G401 (cell line): Measurements from ENCODE around the gene ZNF441. TPM values are rescaled to one million over a fixed set of nuclear protein-coding genes. Genes with fewer than 3 reads are reported as not detected.
A peak's percentile ranks its signal among the peaks of the same experiment; 100 is the strongest.
"Not testable (repeated sequence)": the region's sequence is repeated elsewhere in the genome, so short reads cannot be mapped to it uniquely, and the experiment has no call there.

Experiments used
- DNase-seq: peaks from one replicate; pipeline ENCODE4 v3.0.0-alpha.2; 2015; ENCODE audit warnings: low spot score
- in situ Hi-C: cut with HindIII; loops from 2 replicates; pipeline ENCODE4 v1.10.0; 2016; ENCODE audit warnings: low sequenced_read_pairs, mixed read lengths
- total RNA-seq: library from RNA; depleted of rRNA; stranded (reverse); fragments of >200 nt; shearing (Covaris generic); gene quantifications from 2 replicates; pipeline ENCODE4 v1.2.3, GENCODE V29; 2014

ZNF441 gene
- total RNA-seq, 1 experiment from 2014 or later, result 0.14 TPM

DNA sequence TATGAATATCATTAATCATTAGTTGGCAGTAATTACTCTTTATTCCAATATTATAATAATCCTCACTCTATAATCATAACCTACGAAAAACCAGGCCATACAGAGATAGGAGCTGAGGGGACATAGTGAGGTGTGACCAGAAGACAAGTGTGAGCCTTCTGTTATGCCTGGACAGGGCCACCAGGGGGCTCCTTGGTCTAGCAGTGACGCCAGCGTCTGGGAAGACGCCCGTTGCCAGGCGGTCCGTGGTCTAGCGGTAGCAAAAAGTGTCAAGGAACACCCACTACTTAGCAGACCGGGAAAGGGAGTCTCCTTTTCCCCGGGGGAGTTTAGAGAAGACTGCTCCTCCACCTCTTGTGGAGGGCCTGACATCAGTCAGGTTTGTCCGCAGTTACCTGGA, 4.7 kb downstream of the ZNF441 start:
- DNase-seq, in situ Hi-C loops: not testable (repeated sequence)

- in situ Hi-C loops, result not testable (repeated sequence)
Measured at GRCh38 chr19:11776669-11777068, 9.9 kb downstream of the ZNF441 start.

GRCh38 chr19:11780431-11781020, 13.7 kb downstream of the ZNF441 start:
- DNase-seq, result no peak
- in situ Hi-C loops, result no loop called here

More at GRCh38 chr19:11776669-11777068, 9.9 kb downstream of the ZNF441 start:
- not testable (repeated sequence) for DNase-seq

DNA sequence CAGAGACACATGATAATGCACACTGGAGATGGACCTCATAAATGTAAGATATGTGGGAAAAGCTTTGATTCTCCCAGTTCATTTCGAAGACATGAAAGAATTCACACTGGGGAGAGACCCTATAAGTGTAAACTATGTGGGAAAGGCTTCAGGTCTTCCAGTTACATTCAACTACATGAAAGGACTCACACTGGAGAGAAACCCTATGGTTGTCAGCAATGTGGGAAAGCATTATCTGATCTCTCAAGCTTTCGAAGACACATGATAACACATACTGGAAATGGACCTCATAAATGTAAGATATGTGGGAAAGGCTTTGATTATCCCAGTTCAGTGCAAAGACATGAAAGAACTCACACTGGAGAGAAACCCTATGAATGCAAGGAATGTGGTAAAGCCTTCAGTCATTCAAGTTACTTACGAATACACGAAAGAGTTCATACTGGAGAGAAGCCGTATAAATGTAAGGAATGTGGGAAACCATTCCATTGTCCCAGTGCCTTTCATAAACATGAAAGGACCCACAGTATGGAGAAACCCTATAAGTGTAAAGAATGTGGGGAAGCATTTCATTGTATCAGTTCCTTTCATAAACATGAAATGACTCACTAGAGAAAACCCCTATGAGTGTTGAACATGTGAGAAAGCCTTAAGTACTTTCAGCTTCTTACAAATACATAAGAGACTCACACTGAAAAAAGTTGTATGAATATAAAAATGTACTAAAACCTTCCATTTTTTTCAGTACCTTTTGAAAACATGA, 14.7 kb downstream of the ZNF441 start:
- in situ Hi-C loops, result no loop called here
- DNase-seq, result no peak

- in situ Hi-C loops, result no loop called here
Measured at GRCh38 chr19:11783767-11784166, 17.0 kb downstream of the ZNF441 start.

GRCh38 chr19:11784356-11784755, 17.6 kb downstream of the ZNF441 start:
- no peak for DNase-seq

More at GRCh38 chr19:11783767-11784166, 17.0 kb downstream of the ZNF441 start:
- DNase-seq, result no peak

GRCh38 chr19:11787536-11787935, 20.7 kb downstream of the ZNF441 start:
- in situ Hi-C loops, result no loop called here
- DNase-seq, result no peak

More at GRCh38 chr19:11784356-11784755, 17.6 kb downstream of the ZNF441 start:
- in situ Hi-C loops, result no loop called here

GRCh38 chr19:11792942-11793341, 26.1 kb downstream of the ZNF441 start:
- no peak for DNase-seq
- in situ Hi-C loops, result no loop called here

GRCh38 chr19:11797491-11797890, 30.7 kb downstream of the ZNF441 start:
- in situ Hi-C loops, result no loop called here

GRCh38 chr19:11798391-11799330, 31.9 kb downstream of the ZNF441 start, which contains the start of gene ZNF491:
Gene ZNF491, plus strand, starts transcription at chr19:11798523. Its CDS starts 7,431 bp downstream, at chr19:11805954.
- peak; percentile 96 for DNase-seq
- in situ Hi-C loops, result no loop called here

More at GRCh38 chr19:11797491-11797890, 30.7 kb downstream of the ZNF441 start:
- DNase-seq, result peak; percentile 87

DNA sequence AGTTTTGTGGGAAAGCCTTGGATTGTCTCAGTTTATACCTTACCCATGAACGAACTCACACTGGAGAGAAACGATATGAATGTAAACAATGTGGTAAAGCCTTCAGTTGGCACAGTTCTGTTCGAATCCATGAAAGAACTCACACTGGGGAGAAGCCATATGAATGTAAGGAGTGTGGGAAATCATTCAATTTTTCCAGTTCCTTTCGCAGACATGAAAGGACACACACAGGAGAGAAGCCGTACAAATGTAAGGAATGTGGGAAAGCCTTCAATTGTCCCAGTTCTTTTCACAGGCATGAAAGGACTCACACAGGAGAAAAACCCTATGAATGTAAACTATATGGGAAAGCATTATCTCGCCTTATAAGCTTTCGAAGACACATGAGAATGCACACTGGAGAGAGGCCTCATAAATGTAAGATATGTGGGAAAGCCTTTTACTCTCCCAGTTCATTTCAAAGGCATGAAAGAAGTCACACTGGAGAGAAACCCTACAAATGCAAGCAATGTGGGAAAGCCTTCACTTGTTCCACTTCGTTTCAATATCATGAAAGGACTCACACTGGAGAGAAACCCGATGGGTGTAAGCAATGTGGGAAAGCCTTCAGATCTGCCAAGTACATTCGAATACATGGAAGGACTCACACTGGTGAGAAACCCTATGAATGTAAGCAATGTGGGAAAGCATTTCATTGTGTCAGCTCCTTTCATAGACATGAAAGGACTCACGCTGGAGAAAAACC, 39.7 kb downstream of the ZNF441 start:
- in situ Hi-C loops, result no loop called here
- no peak for DNase-seq

- in situ Hi-C loops, result no loop called here
- no peak for DNase-seq
Measured at GRCh38 chr19:11807099-11807380, 40.2 kb downstream of the ZNF441 start.

GRCh38 chr19:11813703-11814028, 46.9 kb downstream of the ZNF441 start:
- in situ Hi-C loops, result no loop called here
- DNase-seq, result no peak

GRCh38 chr19:11814029-11814699, 47.4 kb downstream of the ZNF441 start, which contains the start of gene ZNF440:
Gene ZNF440, plus strand, starts transcription at chr19:11814273. Its CDS starts 175 bp downstream, at chr19:11814448.
- in situ Hi-C loops, result no loop called here
- peak; percentile 99 for DNase-seq

GRCh38 chr19:11814700-11815035, 47.9 kb downstream of the ZNF441 start:
- DNase-seq, result peak; percentile 38
- in situ Hi-C loops, result no loop called here

- no peak for DNase-seq
- in situ Hi-C loops, result no loop called here
Measured at GRCh38 chr19:11821474-11822109, 54.8 kb downstream of the ZNF441 start.

- in situ Hi-C loops, DNase-seq: not testable (repeated sequence)
Measured at GRCh38 chr19:11828957-11829876, 62.4 kb downstream of the ZNF441 start.
